Medulla oblongata (tissue), 1 donor: ENCODE results near the gene DYRK1A.

ENCODE experiments used
- DNase-seq: peaks from one replicate; pipeline ENCODE4 v3.0.0-alpha.2; 2015; ENCODE audit errors: extremely low spot score

Gene DYRK1A

DNA sequence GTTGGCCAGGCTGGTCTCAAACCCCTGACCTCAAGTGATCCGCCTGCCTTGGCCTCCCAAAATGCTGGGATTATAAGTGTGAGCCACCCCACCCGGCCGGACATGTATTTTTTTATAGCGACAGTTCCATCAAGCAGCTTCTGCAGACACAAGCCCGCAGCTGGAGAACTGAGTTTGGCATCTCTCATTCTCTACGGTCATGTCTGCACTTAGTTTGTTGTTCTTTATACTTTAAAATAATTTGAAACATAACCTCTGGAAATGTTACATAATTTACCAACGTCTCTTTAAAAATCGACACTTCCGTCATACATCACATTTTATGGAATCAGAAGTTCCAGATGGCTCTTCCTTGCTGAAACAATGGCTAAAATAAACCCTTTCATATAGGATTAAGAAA lies 183.6 kb downstream of the DYRK1A start:
- no peak for DNase-seq

DNA sequence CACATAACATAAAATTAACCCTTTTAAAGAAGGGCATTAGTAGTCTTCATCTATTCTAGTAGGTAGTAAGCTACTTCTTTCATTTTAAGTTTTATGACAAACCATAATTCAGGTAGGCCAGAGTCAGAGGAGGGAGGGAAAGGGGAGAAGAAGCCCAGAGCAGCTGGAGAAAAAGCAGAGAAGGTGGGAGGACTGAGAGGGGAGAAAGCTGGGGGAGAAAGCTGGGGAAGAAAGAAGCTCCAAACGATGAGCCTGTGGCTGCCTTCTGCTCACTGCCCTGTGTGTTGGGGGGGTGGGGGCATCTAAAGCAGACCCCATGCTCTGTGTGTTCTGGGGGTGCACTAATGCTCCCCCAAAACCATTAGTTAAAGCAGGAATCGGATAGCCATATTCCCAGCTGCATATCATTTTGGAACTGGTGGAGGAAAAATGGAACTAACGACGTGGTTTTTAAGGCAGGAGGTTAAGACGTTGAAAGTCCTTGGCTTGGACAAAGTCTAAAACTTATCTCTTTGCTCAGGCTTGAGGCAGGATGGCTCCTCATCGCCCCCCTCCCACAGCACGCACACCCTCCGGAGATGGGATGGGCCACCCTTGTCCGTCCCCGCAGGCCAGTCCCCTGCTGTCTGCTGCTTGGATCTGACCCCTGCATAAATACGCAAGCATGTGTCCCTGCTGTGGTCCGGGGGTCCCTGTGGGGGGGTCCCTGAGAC lies 184.2 kb downstream of the DYRK1A start:
- DNase-seq, result no peak

DNA sequence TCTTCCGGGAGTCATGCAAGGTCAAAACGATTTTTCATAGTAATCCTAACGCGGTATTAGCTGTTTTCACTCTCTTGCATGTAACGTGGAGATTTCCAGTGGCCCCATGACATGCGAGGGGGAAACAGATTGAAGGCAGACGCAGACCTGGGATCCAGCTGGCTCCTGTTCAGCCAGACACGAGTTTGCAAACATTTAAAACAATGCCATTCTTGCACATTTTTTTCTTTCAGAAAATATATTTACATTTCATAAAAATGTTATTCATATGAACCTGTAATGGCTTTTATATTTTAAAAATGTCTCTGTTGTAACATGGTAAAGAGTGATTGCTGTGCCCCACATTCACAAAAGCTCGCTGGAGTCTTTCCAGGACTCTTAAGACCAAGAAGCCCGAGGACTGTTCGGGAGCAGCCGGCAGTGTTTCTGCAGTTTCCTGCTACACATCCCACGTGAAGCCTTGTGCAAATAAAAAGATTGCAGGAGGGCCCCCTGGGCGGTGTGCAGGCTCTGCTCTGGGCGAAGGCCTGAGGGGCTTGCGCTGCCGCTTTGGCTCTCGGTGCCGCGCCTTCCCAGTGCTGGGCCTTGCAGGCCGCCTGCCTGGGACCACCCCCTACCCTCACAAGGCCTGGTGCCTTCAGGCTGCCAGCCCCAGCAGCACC lies 184.9 kb downstream of the DYRK1A start:
- peak; percentile 16 for DNase-seq

DNA sequence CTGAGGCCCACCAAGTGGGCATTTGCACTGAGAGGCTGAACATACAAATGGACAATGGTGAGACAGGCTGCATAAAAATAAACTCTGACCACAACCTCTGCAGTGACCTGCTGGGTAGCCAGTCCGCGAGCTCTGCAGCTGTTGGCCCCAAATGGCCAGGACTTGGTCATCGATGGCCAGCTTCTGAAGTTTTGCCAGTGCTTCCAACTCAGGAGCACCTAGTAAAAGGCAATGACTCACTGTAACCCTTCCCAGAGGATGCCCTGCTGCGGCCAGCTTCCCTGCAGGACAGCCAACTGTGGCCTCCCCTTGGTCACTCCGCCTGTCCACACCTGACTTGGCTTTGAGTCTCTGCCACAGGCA lies 185.4 kb downstream of the DYRK1A start:
- DNase-seq, result no peak

DNA sequence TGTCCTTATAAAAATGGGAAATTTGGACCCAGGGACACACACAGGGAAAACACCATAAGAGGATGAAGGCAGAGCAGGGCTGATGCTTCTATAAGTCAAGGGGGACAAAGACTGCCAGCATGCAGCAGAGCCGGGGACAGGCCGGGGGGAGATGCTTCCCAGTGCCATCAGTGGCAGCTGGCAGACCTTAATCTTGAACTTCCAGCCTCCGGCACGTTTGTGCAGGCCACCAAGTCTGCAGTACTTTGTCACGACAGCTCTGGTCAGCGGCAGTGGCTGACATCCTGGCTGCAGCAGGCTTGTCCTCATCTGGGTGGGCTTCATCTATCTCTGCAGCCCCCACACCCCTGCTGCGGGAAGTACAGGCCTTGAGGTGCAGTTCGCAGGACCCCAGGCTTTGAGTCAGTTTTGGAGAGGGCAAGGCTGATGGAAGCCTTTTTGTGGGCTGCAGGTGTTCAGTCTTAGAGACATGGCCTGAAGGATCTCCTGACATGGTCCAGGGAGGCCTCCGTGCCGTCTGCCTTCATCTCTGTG lies 186.0 kb downstream of the DYRK1A start:
- no peak for DNase-seq

DNA sequence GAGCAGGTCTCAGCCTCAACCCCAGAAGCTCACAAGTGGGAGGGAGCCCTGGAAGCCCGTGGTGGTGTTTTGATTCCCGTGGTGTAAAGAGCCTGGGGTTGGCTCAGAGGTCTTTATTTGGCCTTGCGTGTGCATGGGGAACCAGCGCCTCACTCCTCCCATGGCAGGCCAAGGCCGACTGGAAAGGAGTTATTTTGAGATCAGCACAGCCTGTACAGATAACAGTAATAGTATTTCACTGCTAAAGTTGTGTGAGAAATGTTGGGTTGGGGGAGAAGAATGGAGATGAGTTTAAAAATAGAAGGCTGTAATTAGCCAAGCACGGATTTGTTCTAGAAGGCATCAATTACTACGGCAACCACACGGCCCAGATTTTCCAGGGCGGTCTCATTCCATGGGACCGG lies 186.5 kb downstream of the DYRK1A start:
- peak; percentile 12 for DNase-seq

DNA sequence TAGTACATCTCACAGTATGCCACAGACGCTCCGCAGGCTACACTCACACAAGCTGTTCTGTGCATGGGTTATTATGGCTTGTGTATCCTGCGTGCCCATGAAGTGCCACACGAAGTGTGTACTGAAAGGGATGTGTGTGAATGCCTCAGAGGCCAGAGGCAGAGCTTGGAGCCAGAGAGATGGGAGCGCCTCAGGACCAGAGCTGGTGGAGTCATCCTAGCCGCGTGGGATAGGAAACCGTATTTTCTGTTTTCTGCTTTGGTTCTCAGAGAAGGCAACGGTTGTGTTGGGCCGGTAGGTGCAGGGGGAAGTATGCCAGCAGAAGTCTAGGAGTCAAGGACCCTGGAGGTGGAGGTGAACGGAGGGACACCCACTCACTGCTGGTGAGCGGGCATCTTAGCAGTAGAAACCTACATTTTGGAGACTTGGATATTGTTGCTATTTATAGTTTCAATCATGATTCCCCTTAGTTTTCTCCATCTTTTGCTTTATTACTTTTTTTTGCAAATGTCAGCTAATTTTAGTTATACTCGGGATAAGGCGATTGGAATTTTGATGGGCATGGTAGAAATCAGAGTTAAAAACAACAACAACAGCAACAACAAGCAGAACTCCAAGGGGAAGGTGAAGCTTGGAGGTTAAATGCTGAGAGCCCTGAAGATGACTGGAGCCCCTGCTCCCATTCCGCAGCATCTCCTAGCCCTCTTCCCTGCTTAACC lies 188.2 kb downstream of the DYRK1A start:
- DNase-seq, result no peak

DNA sequence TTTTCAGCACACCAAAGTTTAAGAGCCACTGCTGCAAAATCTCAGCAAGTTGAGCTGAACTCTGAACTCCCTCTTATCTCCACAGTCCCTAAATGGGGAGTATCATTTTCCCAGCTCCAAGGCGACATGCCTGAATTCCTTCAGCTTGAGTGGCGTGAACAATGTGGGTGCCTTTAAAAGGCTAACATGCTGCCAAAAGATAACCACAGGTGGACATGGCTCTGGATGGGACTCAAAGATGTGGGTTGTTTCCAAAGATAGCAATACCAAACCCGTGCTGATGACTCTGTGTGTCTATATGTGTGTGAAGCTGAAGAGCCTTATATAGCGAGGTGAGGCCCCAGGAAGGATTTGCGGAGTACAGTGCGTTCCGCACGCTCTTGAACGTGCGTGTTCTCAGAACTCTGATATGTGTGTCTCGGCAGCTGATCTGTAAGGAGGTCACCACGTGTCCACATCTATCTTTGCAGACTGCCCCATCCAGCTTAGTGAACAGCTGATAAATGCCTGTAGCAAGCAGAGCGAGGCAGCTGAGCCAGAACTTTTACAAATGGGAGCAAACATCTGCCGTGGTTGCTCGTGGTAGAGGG lies 189.2 kb downstream of the DYRK1A start:
- DNase-seq, result no peak

DNA sequence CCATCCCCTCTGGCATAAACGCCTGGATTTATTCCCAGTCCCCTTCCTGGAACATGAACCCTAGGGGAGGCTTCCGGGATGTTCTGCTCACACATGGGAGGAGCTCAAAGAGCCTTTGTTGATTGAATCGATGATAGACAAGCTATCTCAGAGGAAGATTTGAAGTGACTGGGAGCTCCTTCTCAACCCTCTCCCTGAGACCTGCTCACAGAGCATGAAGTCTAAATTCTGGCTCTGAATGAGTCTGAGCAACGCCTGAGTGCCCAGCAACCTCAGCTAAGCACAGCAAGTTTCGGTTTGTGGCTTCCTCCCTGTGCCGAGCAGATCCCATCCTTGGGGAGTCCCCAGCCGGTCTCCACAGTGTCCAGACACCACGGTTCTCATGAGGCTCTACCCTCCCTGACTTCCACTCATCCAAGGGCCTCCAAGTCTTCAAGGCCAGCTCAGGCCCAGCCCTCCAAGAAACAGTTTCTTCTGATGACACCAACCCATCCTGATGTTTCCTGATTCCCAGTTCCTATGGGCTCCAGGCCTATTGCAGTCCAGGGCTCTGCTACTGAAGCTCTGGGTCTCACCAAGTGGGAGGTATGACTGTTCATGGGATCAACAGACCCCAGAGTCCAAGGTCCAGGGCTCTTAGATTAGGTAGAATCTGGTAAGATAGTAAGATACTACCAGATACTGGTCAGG lies 190.8 kb downstream of the DYRK1A start:
- no peak for DNase-seq

DNA sequence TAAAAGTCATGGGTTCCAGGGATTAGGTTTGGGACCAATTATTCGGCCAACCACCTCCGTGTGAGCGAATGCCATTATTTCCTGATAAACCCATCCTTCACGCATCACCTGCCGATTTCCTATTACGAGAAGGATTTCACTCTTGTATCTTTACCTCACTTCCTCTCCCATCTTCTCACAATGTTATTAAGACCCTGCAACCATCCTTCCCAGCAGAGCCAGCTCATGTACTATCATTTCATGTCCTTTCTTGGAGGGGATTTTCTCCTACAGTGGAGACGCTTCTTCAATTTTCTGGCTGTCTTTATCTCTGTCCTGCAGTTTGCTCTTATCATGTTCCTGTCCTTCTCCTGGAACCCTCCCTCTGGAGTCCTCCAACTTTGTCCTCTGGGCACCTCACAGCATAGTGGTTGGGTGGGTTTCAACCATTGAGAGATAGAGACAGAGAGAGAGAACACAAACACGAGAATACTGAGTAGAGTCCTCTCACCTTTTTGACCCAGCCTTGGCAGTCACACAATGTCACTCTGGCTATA lies 192.2 kb downstream of the DYRK1A start:
- DNase-seq, result no peak

DNA sequence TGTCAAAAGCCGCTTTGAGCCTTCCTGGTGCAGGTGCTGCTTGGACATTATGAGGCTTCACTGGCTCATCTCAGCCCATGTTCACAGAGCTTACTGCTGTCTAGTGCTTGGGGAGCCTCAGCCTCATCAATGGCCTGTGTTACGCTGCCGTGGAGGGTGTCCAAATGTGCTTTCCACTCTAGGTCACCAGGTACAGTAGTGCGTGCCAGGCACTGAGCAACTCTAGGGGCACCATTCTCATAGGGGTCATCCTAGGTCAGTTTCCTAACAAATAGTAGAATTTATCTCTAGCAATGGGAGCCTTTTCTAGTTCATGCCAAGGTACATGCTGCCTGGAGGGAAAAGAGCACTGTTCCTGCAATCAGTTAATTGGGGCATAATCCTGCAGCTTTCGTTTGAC lies 193.8 kb downstream of the DYRK1A start:
- DNase-seq, result no peak

DNA sequence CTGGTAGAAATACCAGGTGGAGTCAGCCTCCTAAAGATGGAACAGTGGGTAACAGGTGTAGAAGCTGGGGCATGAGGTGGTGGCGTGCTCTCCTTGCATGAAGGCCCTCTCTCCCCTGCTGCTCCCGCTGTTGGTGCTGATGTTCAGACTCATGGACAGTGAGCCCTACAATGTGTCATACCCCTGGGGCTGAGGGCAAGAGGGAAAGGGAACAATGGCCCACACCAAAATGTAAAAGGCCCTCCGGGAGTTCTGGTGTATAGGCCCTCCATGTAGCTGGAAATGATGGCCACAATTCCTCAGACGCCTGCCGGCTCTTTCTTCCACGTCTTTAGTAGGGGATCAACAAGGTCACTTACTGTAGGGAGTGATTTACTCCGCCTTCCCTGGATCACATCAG lies 194.9 kb downstream of the DYRK1A start:
- no peak for DNase-seq

DNA sequence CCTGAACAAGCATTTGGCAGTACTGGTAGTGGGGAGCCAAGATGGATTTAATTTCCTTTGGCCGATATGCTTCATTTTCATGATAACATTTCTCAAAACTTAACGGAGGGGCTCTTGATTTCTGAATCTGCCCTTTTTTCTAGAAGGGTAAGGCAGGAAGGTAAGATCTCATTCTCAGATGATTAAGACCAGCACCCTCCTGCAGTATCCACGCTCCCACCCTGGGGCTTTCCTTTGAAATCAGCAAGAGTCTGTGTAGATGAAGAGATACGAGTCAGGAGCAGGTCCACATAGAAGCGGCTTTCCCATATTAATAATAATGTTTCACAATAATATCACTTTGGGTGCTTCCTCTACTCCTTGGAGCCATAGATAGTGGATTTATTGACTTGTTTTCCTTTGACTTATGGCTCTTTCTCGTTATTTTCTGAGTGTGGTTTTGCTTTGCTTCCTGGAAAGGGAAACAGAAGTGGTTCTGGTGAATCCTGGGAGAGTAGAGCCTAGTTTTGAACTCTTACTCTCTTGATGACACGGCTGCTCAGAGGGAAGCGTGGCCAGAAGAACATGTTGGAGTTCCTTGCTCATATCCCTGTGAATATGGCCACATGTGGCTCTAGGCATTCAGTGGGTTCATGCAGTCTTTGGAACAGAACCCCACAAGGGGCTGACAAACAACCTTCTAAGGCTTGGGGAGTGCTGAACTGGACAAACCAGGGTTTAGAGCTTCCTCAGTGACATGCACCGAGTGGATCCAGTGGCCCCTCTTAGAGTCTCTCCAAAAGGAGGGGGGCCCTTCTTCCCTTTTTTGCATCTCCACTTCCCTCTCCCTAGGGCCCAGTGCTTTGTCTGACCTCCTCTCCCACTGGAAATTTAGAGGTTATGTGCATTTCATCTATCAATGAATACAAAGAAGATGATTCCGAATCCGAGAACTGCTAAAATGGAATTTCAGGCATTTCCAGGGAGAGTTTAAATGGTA lies 195.7 kb downstream of the DYRK1A start:
- no peak for DNase-seq

DNA sequence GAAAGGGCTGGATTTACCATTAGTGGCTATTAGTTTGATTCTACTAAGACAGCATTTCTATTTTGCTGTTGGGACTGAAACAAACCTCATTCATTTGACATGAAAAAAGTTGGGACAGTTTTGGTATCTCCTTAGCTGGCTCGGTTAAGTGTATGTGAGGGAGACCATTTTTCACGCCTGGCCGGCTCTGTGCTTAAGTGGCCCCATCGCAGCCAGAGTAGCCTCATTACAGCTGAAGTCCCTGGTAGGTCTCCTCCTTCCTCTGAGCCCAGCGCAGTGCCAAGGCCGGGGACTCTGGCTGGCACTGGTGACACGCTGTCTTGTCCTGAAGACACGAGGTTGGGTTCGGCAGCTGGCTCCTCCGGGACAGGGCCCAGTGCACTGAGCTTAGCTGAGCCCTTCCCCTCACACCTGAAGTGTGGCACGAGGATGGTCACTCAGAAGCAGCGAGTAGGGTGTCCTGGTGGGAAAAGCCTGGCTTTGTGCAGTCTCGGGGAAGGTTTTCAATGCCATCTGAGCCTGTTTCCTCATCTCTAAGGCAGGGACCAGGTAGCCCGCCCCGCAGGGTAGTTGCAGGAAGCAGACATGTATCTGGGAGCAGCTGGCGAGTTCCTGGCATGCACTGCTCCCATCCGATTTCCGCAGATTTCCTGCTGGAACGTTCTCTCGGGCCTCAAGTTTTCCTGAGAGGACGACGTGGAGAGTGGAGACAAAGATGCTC lies 196.5 kb downstream of the DYRK1A start:
- DNase-seq, result no peak

DNA sequence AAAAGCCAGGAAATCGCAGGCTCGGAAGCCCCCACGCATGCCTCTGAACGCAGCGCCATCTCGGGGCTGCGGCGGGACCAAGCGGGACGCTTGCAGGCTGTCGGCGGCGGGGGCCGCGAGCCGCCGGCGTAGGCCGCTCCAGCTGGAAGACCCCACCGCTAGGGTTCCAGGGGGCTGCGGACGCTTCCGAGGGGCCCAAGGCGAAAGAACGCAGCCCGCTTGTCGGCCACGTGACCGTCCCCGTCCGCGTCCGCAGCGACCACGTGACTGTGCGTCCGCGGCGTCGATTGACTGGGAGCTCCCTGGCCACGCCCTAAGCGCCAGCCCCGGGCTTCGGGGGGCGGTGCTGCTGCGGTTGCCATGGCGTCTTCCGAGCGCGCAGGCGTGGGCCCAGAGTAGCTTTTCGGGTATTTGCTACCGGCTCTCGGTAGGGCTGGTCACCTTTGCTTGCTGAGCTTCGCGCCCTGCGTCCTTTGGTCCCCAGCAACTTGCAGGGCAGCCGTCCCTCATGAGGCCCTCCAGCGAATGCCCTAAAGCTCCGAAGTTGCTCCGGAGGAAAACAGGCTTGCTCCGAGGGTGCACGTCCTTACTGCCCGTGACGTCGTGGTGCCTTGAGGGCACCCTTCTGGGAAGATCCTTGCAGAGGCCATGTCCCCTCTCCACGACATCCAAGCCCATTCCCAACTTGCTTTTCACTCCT lies 197.2 kb downstream of the DYRK1A start:
- peak; percentile 96 for DNase-seq

DNA sequence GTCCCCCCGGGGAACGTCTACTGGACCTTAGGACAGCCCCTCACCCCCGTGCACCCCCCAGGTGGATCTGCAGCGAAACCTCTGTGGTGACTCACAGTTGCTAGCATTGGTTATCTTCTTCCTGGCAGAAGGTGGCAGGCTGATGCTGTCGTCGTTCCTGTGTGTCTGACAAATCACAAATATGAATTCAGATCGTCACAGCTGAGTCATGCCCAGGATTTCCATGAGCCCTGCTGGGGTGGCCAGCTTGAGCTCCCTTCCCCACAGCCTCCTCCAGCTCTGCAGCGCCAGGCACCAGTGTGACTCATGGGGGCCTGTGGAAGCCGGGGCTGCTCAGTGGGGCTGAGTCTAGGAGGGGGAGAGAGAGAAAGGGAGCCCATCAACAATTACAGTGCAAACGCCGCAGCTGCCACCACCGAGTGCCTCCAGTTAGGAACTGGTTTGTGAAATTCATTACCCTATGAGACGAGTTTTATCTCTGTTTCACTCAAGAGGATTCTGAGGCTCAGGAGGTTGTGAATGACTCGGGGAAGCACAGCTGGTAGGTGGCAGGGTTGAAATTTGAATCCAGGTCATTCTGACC lies 197.9 kb downstream of the DYRK1A start:
- DNase-seq, result peak; percentile 68

DNA sequence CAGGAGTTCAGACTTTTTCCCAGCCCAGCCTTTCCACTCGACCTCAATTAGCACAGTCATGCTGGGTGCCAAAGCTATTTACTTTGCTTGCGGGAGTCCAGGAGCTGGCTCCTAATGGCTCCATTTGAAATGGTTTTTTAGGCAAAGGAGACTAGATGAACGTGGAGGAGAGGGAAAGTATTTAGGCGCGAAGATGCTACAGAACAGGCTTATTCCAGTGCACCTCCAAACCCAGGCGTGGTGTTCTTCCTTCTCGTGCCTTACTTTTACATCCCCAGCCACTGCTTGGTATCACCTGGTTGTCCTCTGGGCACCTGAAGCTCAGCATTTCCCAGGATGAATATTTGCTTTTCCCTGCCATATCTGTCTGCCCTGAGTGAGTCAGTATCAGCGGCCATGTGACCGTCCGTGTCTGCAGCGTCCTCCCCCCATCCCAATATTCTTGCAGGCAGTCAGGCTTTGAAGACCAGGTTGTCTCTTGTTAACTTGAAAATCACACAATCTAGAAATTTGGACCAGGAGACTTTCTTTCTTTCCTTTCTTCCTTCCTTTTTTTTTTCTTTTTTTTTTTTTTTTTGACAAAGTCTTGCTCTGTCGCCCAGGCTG lies 198.5 kb downstream of the DYRK1A start:
- DNase-seq, result no peak

DNA sequence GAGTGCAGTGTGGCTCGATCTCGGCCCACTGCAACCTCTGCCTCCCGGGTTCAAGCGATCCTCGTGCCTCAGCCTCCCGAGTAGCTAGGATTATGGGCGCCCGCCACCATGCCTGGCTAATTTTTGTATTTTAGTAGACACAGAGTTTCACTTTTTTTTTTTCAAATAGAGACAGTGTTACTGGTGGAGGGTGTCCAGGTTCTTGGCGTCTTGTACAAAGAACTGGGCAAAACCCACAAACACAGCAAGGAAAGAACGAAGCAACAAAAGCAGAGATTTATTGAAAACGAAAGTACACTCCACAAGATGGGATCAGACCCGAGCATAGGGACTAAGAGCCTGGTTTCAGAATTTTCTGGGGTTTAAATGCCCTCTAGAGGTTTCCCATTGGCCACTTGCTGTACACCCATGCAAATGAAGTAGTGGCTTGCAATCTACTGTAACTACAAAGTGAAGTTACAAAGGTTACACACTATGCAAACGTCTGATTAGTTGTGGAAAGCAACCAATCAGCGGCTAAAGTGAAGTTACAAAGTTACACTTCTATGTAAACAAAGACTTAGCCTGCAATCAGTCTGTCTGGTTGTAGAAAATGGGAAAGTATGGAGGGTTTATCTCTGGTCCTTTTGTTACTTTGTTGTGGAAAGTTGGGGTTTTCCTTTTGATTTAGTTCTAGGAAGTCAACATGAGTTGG lies 199.1 kb downstream of the DYRK1A start:
- peak; percentile 61 for DNase-seq
